ENCODE results near the gene TRIM47.

- no peak for TF ChIP-seq POLR2AphosphoS5 (IDR thresholded peaks at IDR 0.05; ENCODE audit: low read depth, low read length)
- TF ChIP-seq POLR2A (IDR thresholded peaks at IDR 0.05; ENCODE audit: low read depth, low read length), result no peak
Observed at GRCh38 chr17:75910699-75911098, 32.3 kb upstream of the TRIM47 start.
